HCT116 (cell line): ENCODE results near the gene RBCK1.

Source experiments
- CBX3 ChIP-seq: IDR thresholded peaks from 2 replicates; pipeline ENCODE4 v1.6.1; 2012; ENCODE audit warnings: low read depth
- ELF1 ChIP-seq: IDR thresholded peaks from 2 replicates; pipeline ENCODE4 v1.6.1; 2012; ENCODE audit warnings: low read depth, borderline replicate concordance
- EZH2 ChIP-seq: fragments of 200-600 bp; sonication (generic); IDR thresholded peaks from 2 replicates; pipeline ENCODE4 v1.6.1; 2017; ENCODE audit warnings: antibody characterized with exemption, mixed run types
- POLR2A ChIP-seq: IDR thresholded peaks from 2 replicates; pipeline ENCODE4 v1.7.0; 2011; ENCODE audit warnings: borderline replicate concordance; ENCODE audit not compliant: insufficient read depth, insufficient read length; ENCODE audit errors: extremely low read depth
- RAD21 ChIP-seq: IDR thresholded peaks from 2 replicates; pipeline ENCODE4 v1.6.1; 2012; ENCODE audit warnings: low read depth, mild to moderate bottlenecking
- YY1 ChIP-seq: IDR thresholded peaks from 2 replicates; pipeline ENCODE4 v1.6.1; 2011; ENCODE audit warnings: low read length, low read depth, moderate library complexity, mild to moderate bottlenecking; ENCODE audit not compliant: insufficient replicate concordance; ENCODE audit errors: extremely low read depth
- ZFX ChIP-seq: fragments of 450-650 bp; IDR thresholded peaks from 2 replicates; pipeline ENCODE4 v1.6.1; 2017
- TF ChIP-seq, protein P1 (sequence below), 3 experiments: fragments of 200-600 bp in 1 of 3; sonication (generic) in 1 of 3; IDR thresholded peaks in 2 of 3; conservative IDR thresholded peaks in 1 of 3; 2 replicates each; pipeline ENCODE4 v1.5.1; 2012 to 2017; ENCODE audit warnings: low read depth in 2 of 3, low read length in 2 of 3, antibody characterized with exemption in 1 of 3, borderline replicate concordance in 1 of 3, control low read depth in 1 of 3, mild to moderate bottlenecking in 1 of 3, mixed read lengths in 1 of 3, mixed run types in 1 of 3, moderate library complexity in 1 of 3; ENCODE audit not compliant: insufficient read depth in 1 of 3
- TF ChIP-seq, protein P2 (sequence below): IDR thresholded peaks from 2 replicates; pipeline ENCODE4 v1.6.1; 2012

DNA sequence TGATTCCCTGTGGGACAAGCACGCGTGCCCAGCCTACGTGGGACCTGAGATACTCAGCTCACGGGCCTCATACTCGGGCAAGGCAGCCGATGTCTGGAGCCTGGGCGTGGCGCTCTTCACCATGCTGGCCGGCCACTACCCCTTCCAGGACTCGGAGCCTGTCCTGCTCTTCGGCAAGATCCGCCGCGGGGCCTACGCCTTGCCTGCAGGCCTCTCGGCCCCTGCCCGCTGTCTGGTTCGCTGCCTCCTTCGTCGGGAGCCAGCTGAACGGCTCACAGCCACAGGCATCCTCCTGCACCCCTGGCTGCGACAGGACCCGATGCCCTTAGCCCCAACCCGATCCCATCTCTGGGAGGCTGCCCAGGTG lies 11.9 kb upstream of the RBCK1 start:
- TF ChIP-seq, protein P1, sequence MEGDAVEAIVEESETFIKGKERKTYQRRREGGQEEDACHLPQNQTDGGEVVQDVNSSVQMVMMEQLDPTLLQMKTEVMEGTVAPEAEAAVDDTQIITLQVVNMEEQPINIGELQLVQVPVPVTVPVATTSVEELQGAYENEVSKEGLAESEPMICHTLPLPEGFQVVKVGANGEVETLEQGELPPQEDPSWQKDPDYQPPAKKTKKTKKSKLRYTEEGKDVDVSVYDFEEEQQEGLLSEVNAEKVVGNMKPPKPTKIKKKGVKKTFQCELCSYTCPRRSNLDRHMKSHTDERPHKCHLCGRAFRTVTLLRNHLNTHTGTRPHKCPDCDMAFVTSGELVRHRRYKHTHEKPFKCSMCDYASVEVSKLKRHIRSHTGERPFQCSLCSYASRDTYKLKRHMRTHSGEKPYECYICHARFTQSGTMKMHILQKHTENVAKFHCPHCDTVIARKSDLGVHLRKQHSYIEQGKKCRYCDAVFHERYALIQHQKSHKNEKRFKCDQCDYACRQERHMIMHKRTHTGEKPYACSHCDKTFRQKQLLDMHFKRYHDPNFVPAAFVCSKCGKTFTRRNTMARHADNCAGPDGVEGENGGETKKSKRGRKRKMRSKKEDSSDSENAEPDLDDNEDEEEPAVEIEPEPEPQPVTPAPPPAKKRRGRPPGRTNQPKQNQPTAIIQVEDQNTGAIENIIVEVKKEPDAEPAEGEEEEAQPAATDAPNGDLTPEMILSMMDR (IDR thresholded peaks at IDR 0.05 in 2 of 3, conservative IDR thresholded peaks at IDR 0.05 in 1 of 3; ENCODE audit: borderline replicate concordance in 1 of 3, insufficient read depth in 1 of 3, low read depth in 2 of 3, low read length in 2 of 3), result no peak
- TF ChIP-seq POLR2A, result no peak
- no peak for TF ChIP-seq ELF1
- no peak for TF ChIP-seq ZFX
- TF ChIP-seq, protein P2, sequence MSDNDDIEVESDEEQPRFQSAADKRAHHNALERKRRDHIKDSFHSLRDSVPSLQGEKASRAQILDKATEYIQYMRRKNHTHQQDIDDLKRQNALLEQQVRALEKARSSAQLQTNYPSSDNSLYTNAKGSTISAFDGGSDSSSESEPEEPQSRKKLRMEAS, result no peak
- TF ChIP-seq CBX3, result no peak
- TF ChIP-seq EZH2, result no peak
- TF ChIP-seq YY1, result no peak
- no peak for TF ChIP-seq RAD21
